Stimulated activated CD4-positive, alpha-beta T cell treated with anti-CD3 and anti-CD28 coated beads, Interleukin-1b, Interleukin-23, amount 100 ng/mL, for 24 hours (primary cell): ENCODE measurements around the gene CLEC4F.

Experiments used
- DNase-seq, 4 experiments: peaks; one replicate each; pipeline ENCODE4 v3.0.0-alpha.2; 2020; ENCODE audit warnings: low read depth in 4 of 4, low spot score in 1 of 4

Gene CLEC4F, protein sequence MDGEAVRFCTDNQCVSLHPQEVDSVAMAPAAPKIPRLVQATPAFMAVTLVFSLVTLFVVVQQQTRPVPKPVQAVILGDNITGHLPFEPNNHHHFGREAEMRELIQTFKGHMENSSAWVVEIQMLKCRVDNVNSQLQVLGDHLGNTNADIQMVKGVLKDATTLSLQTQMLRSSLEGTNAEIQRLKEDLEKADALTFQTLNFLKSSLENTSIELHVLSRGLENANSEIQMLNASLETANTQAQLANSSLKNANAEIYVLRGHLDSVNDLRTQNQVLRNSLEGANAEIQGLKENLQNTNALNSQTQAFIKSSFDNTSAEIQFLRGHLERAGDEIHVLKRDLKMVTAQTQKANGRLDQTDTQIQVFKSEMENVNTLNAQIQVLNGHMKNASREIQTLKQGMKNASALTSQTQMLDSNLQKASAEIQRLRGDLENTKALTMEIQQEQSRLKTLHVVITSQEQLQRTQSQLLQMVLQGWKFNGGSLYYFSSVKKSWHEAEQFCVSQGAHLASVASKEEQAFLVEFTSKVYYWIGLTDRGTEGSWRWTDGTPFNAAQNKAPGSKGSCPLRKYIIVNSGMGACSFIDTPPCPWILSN

DNA sequence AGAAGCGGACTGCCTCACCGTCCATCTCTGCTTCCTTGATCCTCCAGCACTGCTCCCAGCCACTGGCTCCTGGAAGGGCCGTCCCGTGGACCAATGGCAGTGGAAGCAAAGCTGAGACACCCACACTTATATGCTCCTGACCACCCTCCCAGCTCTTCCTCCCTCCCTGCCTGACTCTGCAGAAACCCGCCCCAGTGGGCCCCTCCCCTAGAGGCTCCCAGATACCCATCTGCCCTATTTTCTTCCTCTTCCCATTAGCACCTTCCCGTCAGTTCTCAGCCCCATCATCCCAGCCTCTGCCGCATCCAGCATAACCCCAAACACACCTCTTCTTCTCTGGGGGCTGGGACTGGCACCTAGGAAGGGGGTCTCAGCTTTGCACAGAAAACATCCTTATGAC is at the start of gene CLEC4F:
CLEC4F (minus strand) TSS at position 101 of the 400 bp plus-strand sequence; CDS start at position 25, 76 bp downstream.
- no peak for DNase-seq

DNA sequence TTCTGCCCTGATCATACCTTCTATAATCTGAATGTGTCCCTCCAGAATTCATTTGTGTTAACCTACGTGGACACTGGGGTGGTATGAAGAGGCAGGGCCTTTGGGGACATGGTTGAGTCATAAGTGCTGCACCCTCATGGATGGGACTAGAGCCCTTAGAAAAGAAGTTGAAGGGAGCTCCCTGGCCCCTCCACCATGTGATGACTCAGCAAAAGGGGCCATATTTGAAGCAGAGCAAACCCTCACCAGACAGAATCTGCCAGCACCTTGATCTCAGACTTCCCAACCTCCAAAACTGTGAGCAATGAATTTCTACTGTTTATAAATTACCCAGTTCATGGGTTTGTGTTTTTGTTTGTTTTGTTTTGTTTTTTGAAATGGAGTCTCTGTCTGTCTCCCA is 48.6 kb upstream of the CLEC4F start:
- DNase-seq: no peak

DNA sequence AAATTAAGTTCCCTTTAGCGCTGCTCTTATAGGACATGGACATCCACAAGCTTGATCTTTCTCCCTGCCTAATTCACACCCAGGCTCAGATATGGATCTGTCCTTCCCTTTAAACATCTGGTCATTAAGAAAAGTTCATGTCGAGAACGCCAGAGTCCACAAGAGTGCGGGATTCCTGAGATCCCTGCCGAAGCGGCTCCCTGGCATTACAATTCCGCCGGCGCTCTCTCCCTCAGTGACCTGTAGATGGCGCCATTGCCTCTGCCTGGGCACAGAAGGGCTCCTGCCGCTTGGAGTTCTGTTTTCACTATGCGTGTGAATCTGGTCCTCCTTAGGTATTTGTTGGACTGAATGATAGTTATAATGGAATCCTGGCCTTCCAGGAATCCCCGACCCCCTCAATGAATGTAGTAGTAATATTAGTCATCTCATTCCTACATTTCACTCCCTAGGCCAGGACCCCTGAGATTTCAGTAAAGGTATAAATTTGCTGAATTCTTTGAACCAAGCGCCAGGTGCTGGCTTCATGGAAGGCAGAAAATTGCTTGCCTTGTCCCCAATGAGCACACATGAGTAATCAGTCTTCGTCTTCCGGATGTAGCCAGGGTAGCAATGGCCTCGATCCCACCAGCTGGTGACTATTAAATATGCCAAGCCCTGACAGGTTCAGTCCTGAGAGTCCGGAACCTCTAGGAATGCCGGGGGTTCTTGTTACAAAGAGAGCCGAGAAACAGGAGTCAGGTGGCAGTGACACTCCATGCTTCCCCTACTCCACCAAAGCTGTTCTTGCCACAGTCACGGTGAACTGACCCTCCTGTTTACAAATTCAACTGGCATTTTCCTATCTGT is 41.6 kb upstream of the CLEC4F start:
- DNase-seq: peak; percentile 49 to 66 (median 60)

DNA sequence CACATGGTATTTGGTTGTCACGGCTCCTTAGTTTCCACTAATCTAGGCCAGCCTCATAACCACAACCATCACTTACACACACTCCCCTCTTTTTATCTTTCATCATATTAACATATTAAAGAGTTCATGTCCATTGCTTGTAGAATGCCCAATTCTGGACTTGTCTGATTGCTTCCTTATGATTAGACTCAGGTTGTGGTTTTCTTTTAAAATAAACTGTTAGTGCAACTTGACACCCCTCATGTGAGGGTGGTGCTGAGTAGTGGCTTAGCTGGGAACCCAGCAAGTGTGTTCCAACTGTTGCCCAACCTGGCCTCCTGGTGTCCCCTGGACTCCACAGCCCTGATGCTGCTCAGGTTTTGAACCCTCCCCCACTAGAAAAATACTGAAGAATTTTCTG is 35.3 kb upstream of the CLEC4F start:
- no peak for DNase-seq

DNA sequence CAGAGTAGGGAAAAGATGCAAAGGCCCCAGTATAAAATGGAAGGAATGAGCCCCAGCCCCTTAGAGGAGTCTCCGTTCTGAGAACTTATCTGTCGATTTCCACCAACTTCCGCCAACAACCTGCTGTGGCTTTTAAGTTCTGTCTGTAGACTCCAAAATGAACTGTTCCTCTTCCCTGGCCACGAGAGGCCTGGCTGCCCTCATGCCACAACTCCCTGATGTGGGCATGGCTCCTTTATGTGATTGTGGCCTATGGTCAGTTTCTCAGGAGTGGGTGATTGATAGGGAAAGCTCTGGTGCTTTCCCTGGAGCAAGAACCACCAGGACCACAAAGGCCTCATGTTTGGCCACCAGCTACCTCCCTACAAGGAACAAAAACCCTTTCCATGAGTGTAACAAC is 34.0 kb upstream of the CLEC4F start:
- no peak for DNase-seq

DNA sequence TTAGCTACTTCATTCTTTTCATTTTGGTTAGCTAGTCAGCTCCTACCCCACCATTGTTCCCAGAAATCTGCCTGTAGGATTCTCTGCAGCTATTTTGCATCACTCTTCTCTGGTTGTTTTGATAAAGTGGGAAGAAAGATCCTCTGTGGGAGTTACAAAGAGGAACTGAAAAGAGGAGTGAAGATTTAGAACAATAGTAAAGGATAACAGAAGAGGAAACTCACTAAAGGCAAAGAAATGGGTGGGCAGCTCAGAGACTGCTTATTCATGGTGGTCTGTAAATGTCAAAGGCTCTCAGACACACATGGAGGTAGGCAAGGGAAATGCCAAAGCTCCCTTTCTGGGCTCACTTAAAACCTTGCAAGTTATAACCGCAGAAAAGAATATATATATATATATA is 32.4 kb upstream of the CLEC4F start:
- no peak for DNase-seq

DNA sequence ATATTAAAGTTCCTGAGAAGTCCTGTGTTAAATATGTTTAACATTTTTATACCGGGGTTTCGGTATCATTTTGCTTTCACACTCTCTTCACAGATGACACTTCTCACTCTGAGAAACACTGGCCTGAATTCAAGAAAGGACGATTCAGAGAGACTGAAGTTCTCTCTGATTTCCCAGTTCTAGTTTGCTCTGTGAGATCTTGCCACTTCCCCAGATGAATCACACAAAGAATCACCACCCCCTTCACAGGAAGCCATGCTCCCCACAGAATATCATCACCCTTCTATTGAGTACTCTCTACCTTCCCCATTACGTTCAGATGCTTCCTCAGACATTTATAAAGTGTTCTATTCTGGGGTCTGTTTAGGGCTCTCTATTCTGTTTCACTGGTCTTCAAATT is 31.3 kb upstream of the CLEC4F start:
- DNase-seq: peak in 1 of 4 experiments; percentile 18

DNA sequence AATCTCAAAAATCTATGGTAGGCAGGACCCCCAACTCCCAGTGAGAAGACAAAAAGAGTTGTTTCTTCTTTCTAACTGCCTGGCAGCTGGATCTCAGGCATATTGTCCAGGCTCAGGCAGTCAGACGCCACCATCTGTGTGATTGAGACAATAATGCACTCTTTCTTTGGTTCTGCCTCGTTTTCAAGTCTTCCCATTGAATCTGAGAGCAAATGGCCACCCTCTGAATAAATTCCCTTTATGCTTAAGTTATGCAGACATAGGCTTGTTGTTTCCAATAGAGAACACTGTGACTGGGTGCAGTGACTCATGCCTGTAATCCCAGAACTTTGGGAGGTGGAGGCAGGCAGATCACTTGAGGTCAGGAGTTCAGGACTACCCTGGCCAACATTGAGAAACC is 30.5 kb upstream of the CLEC4F start:
- DNase-seq: no peak

DNA sequence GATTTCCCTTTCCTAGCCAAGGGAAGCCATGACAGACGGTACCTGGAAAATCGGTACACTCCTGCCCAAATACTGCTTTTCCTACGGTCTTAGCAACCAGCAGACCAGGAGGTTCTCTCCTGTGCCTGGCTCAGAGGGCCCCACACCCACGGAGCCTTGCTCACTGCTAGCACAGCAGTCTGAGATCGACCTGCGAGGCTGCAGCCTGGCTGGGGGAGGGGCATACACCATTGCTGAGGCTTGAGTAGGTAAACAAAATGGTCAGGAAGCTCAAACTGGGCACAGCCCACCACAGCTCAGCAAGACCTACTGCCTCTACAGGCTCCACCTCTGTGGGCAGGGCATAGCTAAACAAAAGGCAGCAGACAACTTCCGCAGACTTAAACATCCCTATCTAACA is 22.0 kb upstream of the CLEC4F start:
- no peak for DNase-seq

DNA sequence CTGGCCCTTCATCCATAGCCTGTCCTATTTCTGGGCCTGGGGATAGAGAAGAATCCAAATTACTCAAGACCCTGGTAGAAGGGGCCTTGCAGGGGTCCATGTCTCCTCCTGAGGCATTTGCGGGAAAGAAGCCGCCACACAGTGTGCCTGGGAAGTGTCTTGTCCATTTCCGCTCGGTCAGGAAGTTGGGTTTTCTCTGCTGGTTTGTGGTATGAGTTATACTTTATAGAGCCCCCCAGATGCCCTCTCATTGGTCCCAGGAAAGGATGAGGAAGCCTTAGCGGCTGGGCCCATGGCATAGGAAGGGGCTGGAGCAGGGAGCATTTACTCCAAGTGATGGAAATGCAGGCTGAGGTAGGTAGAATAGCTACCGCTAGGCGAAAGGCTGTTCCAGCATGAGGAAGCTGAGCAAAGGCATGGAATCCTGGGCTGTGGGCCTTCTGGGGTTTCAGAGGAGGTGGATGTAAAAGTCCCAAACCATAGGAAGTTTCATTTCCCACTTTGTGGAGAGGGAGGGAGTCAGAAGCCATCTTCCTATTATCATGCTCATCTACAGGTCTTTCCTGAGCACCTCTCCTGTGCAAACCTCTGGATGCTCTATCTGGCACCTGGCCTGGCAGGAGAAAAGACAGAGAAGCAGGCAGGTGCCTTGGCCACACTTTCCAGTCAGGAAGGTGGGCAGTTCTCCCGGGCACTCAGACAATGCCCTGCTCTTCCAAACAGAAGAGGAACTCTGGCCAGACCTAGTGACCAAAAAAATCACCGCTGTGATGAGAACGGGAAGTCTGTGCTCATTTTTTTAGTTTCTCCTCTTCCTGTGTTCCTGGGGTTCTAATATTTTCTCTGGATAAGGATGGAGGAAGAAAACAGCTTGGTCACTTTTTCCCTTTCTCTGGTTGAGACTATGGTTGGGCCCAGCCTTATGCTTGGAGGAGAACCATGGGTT is 17.9 kb upstream of the CLEC4F start:
- DNase-seq: no peak

DNA sequence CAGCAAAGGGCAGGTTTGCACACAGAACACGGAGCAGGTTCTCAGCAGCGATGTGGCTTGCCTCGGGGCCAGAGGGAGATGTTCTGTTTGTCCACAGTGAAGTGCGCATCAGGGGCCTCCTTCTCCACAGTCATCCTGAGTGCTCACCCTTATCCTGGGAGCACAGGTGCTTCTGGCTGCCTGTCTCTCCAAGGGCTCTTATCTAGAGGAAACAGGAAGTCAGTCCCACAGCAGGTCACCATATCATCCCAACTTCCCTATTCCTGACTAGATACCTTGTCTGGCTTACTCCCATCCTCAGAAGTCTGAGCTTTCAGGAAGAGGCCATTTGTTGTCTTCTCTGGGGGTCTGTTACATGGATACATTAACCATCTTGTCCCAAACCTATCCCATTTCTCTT is 15.2 kb upstream of the CLEC4F start, which contains the start of gene CD207:
CD207 (minus strand) TSS at position 174 of the 400 bp plus-strand sequence; CDS start at position 134, 40 bp downstream.
- no peak for DNase-seq

DNA sequence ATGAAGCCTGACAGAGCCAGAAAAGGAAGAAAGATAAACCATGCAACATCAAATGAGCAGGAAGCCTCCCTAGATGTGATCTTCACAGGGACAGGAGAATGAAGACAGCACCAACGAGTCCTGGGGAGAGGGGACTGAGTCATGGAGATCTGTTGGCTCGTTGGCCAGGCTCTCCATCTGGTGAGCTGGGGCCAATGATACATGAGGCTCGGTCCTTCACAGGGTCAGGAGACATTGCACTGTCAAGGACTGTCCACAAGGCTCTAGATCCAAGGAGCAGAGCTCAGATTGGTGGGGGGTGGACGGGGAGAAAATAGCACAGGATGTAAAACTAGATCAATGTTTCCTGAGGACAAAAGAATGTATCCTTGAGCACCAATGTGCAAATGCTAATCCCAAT is 14.5 kb upstream of the CLEC4F start:
- DNase-seq: no peak

DNA sequence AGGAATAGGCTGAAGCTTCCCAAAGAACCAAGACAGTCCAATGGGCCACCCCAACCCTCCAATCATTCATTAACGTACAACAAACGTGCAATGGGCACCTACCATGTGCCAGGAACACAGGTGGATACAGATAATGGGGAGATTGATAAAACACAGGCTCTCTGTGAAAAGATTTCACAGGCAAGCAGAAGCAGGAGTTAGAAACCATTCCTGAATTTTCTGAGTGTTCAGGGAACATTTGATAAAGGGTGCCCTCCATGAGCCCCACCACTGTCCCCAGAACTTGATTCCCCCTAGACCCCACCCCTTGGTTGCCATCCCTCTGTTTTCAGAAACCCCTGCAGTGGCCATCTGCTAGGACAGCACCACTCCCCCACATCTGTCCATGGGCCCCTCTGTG is 13.7 kb upstream of the CLEC4F start:
- DNase-seq: no peak

DNA sequence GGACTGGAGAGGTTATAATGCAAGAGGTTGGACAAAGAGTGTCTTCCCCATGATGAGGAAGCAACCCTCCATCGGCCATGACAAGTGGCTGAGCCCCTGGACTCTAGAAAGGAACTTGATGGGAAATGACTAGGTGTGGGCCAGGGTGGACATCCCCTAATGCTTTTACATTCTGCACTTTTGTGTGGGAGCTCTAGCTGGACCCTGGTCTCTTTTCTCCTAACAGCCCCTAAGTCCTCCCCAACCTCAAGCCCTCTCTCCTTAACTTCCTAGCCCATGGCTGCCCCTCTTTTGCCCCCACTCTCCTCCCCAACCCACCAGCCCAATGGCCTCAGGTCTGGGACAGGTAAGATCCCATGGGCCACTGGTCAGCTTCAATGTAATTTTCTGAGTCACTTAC is 12.8 kb upstream of the CLEC4F start:
- DNase-seq: no peak

DNA sequence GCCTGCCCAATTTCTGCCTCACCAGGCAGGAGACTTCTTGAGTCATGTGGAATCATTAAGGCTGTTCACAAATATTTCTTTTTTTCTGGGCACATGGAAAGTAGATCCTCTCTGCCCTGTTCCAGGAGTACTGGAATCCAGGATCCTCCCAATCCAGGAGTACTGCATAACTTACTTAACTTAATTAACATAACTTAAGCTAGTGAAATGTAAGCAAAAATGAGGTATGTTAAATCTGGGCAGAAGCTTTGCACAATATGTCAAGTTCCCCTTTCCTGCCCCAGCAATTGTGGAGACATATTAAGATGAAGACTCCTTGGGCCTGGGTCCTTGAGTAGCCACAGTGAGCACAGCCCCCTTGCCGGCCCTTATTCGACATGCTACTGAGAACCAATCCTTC is 12.0 kb upstream of the CLEC4F start:
- no peak for DNase-seq

DNA sequence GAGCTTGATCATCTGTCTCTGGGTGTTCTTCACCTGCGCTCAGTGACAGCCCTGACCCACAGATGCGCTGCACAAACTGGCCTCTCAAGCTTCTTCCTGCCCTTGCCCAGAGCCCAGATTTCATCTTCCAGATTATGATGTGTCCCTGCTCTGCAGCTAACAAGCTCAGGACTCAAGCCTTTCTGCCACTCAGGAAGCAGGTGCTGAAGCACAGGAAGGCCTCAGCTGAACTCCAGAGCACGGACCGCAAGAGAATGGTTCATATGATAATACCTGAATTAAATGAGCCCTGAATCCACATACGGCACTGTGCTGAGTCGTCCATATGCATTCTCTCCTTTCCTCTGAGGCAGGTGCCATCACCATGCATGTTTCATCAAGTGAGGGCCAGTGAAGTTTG is 11.5 kb upstream of the CLEC4F start:
- no peak for DNase-seq

DNA sequence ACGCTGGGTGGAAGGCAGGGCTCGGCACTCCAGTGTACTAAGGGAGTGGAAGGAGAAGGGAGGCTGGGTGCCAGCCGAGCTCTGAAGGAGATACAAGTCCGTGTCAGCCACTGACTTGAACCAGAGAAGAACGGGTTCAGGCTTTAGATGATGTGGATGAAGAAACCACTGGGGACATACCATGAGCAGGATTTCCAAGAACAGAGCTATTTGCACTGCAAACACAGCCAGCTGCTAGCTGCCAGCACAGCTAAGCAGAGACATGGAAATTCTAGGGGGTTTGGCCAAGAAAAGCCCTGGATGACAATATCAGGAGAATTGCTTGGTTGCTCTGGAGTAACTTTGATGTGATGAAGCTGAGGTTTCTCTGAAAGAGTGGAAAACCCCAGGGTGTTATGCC is 10.0 kb upstream of the CLEC4F start:
- DNase-seq: no peak

DNA sequence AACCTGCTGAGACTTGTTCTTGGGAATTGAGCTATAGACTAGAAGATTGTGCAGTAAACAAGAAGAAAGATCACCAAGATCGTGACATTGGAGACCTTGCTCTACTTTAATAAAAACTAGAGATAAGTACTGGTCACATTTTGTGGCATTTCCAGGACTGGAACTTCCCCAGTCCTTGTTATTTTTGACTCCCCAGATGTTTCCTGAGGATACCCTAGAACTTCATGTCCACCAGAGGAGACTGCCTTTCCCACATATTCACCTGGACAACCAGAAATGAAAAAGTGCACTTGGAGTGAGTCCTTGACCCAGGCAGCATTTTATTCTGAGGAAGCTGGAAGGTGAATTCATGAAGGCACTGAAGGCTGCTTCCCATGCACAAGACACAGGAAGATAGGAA is 9.5 kb upstream of the CLEC4F start:
- no peak for DNase-seq

DNA sequence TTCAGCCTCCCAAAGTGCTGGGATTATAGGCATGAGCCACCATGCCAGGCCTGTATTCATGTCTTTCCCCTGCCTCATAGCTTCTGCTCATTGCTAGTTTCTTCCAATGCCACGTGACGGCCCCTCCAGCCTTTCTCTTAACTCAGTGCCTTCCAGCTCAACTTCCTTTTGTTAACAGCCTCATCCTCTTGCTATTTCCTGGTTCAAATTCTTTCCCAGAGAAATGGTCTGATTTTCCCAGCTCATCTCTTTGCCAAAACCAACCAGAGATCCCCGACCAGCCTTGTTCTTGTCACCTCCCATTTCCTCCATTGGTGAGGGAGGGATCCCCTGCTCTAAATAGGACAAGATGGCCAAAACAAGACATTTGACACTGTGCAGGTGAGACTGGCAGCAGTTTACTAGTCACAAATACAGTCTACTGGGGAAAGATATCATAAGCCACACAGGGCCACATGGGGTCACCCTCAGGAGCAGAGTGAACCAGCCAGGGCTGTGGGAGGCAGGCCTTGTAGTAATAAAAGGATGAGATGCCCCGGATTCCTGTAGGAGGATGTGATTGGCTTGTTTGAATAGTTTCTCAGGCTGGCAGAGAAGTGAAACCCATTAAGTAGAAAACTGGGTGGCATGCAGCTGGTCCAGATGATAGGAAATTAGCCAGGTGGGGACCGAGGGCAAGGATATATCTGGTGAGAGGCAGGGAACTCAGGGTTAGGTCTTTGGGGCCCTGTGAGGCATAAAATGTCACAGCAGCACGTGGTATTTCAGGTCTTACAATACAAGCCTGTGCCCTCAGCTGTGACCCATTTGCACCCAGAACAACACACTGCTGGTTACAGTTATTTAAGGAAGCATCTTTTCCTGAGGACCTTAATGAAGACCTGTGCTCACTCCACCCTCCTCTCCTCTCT is 8.8 kb upstream of the CLEC4F start:
- no peak for DNase-seq

DNA sequence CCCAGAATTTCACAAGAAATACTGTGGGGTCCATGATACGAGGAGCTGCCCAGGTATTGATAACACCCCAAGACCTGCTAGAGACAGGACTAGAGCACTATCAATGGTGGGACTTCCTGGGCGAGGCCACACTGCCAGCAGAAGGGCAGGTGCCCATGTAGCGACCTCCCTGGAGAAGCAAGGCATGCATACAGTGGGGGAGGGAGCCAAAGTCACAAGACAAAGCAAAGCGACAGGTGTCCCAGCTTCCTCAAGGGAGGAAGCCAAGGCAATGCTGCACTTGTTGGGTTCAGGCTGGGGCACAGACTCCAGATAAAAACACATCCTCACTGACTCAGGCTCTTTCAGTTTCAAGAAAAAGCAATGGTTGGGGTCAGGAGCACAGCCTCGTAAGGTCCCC is 7.7 kb upstream of the CLEC4F start:
- no peak for DNase-seq
